ENCODE results near the gene COLEC12. TPM values are rescaled to one million over a fixed set of nuclear protein-coding genes. Genes with fewer than 3 reads are reported as not detected.

COLEC12 gene
- total RNA-seq, 1 donor from 2014 or later = 13.5 TPM

GRCh38 chr18:475202-476031, 25.1 kb downstream of the COLEC12 start:
- peak; percentile 81 for DNase-seq (ENCODE audit: low read depth, low spot score)

- DNase-seq (ENCODE audit: low read depth, low spot score) = no peak
Observed at GRCh38 chr18:474416-474815, 26.1 kb downstream of the COLEC12 start.

GRCh38 chr18:473802-474201, 26.7 kb downstream of the COLEC12 start:
- DNase-seq (ENCODE audit: low read depth, low spot score) = no peak

GRCh38 chr18:471716-472115, 28.8 kb downstream of the COLEC12 start:
- DNase-seq (ENCODE audit: low read depth, low spot score) = no peak

DNA sequence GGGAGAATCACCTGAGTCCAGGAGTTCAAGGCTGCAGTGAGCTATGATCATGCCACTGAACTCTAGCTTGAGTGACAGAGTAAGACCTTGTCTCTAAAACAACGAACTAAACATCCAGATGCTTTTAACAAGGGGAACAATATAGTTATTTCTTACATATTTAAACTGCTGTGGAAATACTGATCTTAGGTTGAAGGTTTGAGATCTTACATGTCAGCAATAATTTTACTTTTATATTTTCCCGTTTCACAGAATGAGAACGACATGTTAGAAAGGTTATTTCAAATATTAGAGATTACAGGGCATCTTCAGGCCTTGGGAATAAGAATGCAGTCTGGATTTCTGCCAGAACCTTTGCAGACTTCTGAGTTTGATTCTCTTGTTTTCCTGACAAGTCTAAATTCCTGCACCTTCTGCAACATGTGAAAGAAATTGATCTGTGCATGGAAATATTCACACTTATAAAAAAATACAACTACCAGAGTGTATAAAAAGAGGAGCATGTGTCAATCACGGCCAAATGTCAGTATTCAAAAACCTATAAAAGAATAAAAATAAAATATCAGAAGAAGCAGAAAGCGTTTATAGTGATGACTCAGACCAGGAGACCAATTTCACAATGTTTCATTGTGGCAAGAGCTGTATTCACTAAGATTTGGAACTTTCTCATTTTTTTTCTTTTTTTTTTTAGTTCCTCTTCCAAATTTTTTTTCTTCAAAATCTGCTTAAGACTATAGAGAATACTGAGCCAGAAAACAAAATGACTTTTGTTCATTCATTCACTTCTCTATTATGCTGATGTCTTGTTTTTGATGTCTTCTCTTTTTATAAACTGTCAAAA, 29.6 kb downstream of the COLEC12 start:
- DNase-seq (ENCODE audit: low read depth, low spot score) = no peak

DNA sequence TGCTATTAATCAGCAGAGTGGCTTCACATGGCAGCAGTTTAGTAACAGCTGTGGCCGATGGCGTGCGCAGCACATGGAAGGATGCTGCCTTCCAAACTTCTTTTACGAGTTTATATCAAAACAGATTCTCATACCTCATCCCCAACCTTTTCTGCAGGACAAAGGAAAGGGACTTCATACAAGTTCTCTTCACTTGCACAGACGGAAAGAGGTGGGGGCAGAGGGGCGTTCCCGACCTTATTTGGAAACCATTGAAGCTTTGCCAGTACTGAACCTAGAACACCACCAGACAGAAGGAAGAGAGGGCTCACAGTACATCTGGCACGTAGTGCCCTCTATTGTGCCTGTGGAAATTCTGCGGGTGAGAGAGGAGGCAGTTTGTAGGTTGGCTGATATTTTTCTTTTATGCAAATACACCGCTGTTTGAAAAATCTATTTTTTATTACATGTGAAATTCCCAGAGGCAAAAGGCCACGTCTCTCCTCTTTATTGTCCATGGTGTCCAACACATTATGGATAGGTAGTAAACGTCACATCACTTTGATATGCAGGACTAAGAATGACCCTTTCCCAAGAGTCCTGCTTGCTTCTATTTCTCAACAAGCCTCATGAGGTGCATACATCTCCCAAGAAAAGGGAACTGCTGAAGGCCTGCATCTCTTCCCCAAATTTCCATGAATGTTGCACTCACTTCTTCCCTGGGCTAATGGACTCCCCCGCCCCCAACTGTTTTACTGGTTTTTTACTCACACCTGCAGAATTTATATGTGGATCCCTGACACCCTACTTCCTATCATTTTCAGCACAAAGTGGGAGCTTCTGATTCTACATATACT, 31.3 kb downstream of the COLEC12 start:
- DNase-seq (ENCODE audit: low read depth, low spot score) = no peak

- no peak for DNase-seq (ENCODE audit: low read depth, low spot score)
Observed at GRCh38 chr18:463827-464541, 36.5 kb downstream of the COLEC12 start.

DNA sequence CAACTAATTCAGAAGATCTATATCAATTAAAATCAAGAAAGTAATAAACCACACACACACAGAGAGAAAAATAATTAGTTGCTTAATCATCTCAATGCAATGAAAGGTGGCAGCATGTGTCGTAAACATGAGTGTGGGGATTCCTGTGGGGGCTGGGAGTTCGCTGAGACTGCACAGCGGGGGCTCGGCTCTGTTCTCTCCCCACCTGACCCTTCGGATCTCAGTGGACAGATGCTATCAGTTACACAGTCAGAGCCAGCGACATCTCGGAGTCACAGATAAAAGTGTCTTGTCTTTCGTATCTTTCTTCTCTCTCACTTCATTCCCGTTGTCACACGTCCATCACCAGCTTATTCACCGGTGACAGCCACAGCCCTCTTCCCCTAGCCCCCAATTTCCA, 37.1 kb downstream of the COLEC12 start:
- no peak for DNase-seq (ENCODE audit: low read depth, low spot score)

DNA sequence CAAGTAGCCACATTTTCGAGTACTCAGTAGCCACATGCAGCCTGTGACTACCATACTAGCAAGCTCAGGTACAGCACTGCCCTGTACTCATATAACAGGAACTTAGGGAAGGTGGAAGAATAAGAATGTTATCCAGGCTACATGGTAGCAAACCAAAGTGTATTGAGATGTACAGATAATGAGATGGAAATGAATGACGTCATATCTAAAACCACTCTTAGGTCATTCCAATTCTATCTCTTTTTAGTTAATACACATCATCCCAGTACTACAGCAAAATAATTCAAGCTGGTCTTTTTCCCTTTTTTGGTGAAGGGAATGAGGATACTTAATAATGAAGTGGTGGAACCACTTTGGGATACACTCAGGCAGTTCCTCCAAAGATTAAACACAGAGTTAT, 38.7 kb downstream of the COLEC12 start:
- no peak for DNase-seq (ENCODE audit: low read depth, low spot score)

DNA sequence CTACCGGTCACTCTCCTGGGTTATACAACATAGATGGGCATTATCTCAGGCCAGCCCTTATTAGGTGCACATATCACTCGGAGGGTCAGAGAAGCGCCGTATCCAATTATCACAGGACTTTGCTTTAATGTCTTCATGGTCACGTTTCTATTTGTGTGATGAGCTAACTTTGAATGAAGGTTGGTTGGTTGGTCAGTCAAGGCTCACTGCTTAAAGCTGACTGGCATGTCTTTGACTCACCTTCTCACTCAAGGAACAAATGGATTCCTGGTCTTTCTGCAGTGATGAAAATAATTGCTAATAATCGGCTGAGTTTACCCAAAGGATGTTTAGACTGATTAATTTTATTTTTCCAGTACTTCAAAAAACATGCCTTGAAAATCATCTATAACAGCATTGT, 39.7 kb downstream of the COLEC12 start:
- no peak for DNase-seq (ENCODE audit: low read depth, low spot score)

DNA sequence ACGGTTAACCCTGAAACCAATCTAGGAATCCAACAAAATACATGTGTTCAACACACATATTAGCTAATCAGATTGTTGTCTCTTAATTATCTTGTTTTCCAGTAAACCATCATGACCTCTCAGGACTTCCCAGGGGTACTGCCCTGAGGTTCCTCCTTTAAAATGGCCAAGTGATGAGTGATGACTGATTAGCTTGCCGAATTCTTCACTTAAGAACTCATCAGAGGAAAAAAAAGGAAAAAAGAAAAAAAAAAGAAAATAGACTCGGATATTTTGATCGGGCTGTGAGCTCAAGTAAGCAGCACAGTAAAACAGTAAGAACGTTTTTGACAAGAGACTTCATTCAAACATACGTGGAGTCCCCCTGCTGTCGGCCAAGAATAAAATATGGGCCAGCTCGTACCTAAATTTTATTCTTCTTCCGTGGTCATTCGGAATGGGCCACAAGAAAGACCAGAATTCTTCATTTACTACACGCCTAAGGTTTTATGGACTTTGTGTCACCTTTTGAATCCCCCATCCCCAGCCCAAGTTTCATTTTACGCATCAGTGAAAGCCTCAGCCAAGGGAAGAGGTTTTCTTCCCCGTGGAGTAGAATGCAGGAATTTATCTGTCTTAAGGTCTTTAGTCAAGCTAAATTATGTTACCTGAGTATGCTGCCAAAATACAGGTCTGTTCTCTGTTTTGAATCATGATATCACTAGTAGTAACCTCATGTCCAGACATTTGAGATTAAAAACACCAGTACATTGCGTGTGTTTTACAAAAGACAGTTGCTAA, 40.5 kb downstream of the COLEC12 start:
- DNase-seq (ENCODE audit: low read depth, low spot score) = no peak

DNA sequence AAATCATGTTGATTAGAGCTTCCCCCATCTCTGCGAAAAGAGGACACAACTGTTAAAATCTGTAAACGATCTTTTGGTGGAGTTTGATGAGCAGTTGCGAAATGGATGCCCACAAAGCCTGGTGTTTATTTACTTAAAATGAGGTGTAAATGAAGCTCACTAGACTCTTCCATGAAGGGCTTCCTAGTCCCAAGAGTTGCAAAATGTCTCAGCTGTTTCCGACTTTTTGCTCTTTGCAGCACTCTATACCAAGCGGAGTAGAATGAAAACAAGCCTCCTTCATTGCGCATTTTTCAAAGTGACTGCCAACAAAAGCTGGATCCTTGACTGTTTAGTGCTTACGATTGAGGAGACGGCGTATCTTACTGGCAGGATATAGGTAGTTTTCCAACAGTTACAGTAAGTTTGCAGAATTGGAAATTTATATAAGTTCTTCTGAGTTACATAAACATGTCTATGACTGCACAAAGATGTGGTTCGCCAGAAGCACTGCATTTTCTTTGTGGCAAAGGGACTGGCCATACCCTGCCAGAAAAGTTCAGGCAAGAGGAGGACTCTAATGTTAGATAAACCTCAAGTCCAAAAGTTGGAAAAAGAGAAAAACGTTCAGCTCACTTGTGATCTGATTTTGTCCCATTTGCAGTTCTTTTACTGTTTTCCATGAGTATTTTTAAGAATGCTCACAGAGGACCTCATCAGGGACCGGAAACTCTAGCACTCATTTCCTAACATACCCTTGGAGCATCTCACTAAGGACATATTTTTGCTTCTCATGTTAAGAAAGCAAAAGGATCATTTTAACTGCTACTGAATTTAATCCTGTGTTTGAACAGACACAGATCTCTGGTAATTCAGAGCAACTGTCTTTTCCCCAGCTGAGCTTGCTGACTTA, 42.7 kb downstream of the COLEC12 start:
- no peak for DNase-seq (ENCODE audit: low read depth, low spot score)

DNA sequence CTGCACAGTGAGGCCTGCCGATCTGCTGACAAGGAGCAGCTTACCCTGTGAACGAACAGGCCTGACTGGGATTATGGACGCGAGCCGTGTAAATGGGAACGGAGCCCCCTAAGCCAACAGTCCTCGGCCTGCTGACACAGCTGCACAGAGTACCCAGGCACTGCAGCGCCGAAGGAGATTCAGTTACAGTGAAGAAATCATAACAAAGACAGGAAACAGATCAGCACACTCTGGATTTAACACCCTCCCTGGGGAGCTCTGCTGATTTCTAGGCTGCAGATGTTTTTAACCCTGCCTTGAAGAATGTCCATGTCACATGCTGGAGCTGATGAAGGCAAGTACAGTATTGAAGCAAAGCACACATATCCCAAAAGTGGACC, 43.4 kb downstream of the COLEC12 start:
- peak; percentile 24 for DNase-seq (ENCODE audit: low read depth, low spot score)

- DNase-seq (ENCODE audit: low read depth, low spot score) = no peak
Observed at GRCh38 chr18:456361-457139, 44.0 kb downstream of the COLEC12 start.

DNA sequence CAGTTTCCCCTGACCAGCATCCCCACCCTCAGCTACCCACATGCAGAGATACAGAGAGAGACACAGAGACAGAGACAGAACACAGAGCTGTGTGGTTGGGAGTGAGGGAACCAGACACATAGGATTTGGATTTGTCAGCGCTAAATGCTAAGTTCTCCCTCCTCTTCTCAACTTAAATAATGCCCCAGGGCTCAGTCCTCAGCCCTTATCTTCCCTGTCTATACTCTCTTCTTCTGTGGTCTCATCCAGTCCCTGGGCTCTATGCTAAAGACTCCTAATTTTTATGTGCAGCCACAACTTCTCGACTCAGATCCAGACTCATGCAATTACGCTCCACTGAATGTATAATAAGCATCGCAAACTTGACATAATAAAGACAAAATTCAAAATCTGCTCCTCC, 47.1 kb downstream of the COLEC12 start:
- DNase-seq (ENCODE audit: low read depth, low spot score) = no peak

DNA sequence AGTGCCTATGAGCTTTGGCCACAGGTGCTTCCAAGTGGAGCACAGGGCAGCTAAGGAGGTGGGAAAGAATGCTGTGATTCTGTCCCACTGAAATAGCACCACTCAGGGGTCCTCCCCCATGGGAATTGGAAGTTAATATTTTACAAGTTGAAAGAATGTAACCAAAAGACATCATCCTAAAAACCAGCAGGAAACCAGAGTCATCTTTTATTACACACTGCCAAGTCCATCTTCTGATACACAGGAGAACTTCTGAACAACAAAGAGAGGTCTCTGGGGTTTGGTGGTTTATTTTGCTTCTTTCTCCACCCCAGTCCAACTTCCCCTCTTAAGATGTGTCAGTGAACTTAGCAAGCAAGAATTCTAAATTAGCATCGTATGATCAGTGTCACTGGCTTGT, 47.7 kb downstream of the COLEC12 start:
- DNase-seq (ENCODE audit: low read depth, low spot score) = no peak

DNA sequence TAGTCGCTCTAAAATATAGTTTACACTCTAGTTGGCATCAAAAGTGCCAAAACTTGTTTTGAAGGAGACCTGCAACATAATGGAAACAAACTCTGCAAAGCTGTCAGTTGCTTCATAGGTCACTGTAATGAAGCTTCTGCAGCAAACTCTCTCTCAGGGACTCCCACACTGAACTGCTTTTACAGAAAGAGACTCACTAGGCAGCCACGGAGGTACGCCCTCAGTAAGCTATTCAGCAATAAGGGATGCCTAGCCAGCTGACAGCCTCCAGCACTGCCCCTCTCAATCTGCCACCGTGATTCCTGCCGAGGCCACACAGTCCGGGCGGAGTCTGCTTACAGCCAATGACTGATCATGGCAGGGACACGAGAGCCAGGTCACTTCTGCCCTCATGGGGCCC, 51.1 kb downstream of the COLEC12 start:
- no peak for DNase-seq (ENCODE audit: low read depth, low spot score)

- no peak for DNase-seq (ENCODE audit: low read depth, low spot score)
Observed at GRCh38 chr18:448116-448790, 52.2 kb downstream of the COLEC12 start.

Data from pulmonary artery endothelial cell (primary cell).